HT-29 (cell line): ENCODE measurements around the gene HP. TPM values are rescaled to one million over a fixed set of nuclear protein-coding genes. Genes with fewer than 3 reads are reported as not detected.
A peak's percentile ranks its signal among the peaks of the same experiment; 100 is the strongest.
"Not testable (repeated sequence)": the region's sequence is repeated elsewhere in the genome, so short reads cannot be mapped to it uniquely, and the experiment has no call there.

ENCODE experiments used
- DNase-seq: peaks from one replicate; pipeline ENCODE4 v3.0.0-alpha.2; 2015; ENCODE audit warnings: low spot score
- total RNA-seq: library from RNA; depleted of rRNA; stranded (reverse); fragments of >200 nt; shearing (Covaris generic); gene quantifications from 2 replicates; pipeline ENCODE4 v1.2.3, GENCODE V29; 2014; rRNA removed

The HP gene
- not detected in 2 replicates for total RNA-seq

GRCh38 chr16:72054254-72054847 lies at the start of gene HP:
TSS of gene HP (plus strand) at chr16:72054505. CDS start at chr16:72054653, 148 bp downstream.
- DNase-seq, result not testable (repeated sequence)

- not testable (repeated sequence) for DNase-seq
Measured at GRCh38 chr16:72008065-72008423, 46.3 kb upstream of the HP start.

- peak; percentile 98 for DNase-seq
Measured at GRCh38 chr16:72008424-72009216, 45.7 kb upstream of the HP start, which contains the start of gene DHODH. TSS of gene DHODH (plus strand) at chr16:72008744. CDS start at chr16:72008765, 21 bp downstream.

- DNase-seq, result no peak
Measured at GRCh38 chr16:72009779-72010178, 44.5 kb upstream of the HP start.

GRCh38 chr16:72012607-72013006 lies 41.7 kb upstream of the HP start:
- DNase-seq, result no peak

GRCh38 chr16:72013389-72013788 lies 40.9 kb upstream of the HP start:
- DNase-seq, result no peak

GRCh38 chr16:72013888-72014581 lies 40.3 kb upstream of the HP start:
- no peak for DNase-seq

- DNase-seq, result no peak
Measured at GRCh38 chr16:72014675-72015074, 39.6 kb upstream of the HP start.

- no peak for DNase-seq
Measured at GRCh38 chr16:72015124-72015523, 39.2 kb upstream of the HP start.

GRCh38 chr16:72018470-72018869 lies 35.8 kb upstream of the HP start:
- DNase-seq, result no peak

GRCh38 chr16:72021043-72021442 lies 33.3 kb upstream of the HP start:
- no peak for DNase-seq

- DNase-seq, result no peak
Measured at GRCh38 chr16:72022127-72022526, 32.2 kb upstream of the HP start.

- no peak for DNase-seq
Measured at GRCh38 chr16:72023962-72024361, 30.3 kb upstream of the HP start.

GRCh38 chr16:72024862-72025382 lies 29.4 kb upstream of the HP start:
- no peak for DNase-seq

GRCh38 chr16:72025404-72026114 lies 28.7 kb upstream of the HP start:
- no peak for DNase-seq

- no peak for DNase-seq
Measured at GRCh38 chr16:72027669-72028378, 26.5 kb upstream of the HP start.

GRCh38 chr16:72029567-72030271 lies 24.6 kb upstream of the HP start:
- no peak for DNase-seq

GRCh38 chr16:72033437-72033836 lies 20.9 kb upstream of the HP start:
- no peak for DNase-seq

GRCh38 chr16:72036098-72036497 lies 18.2 kb upstream of the HP start:
- no peak for DNase-seq

GRCh38 chr16:72042157-72042660 lies 12.1 kb upstream of the HP start:
- DNase-seq, result no peak
